ENCODE data around the gene CABP2.
A peak's percentile ranks its signal among the peaks of the same experiment; 100 is the strongest.

CABP2 gene

DNA sequence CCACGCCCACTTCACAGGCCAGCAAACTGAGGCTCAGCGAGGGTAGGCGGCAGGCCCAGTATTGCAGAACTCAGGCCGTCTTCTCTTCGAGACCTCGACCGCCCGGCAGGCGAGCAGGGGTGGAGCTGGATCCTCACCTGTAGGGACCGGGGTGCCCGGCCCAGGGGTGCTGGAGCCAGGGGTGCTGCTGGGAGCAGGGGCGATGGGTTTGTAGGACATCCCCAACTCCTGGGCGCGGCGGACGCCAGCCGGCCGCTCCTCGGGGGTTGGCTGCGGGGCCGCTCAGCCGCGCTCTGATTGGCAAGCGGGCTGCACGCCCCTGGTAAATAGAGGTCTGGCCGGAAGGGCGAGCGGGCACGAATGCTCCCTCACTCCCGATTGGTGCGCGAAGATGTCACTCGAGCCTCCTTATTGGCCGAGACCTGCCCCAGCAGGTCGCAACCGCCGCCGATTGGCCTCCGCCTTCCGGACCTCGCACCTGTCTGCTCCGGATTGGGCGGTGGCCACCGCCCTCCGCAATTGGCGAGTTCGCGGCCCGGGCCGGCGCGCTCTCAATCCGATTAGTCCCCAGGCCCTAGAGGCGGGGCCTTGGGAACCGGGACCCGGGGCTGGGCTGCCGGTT, 15.3 kb downstream of the CABP2 start, which contains the start of gene CDK2AP2:
TSS of gene CDK2AP2 (minus strand) at position 299 of the 622 bp plus-strand sequence. CDS start at position 219, 80 bp downstream.
- peak; percentile 98 for DNase-seq (ENCODE audit: low spot score)

DNA sequence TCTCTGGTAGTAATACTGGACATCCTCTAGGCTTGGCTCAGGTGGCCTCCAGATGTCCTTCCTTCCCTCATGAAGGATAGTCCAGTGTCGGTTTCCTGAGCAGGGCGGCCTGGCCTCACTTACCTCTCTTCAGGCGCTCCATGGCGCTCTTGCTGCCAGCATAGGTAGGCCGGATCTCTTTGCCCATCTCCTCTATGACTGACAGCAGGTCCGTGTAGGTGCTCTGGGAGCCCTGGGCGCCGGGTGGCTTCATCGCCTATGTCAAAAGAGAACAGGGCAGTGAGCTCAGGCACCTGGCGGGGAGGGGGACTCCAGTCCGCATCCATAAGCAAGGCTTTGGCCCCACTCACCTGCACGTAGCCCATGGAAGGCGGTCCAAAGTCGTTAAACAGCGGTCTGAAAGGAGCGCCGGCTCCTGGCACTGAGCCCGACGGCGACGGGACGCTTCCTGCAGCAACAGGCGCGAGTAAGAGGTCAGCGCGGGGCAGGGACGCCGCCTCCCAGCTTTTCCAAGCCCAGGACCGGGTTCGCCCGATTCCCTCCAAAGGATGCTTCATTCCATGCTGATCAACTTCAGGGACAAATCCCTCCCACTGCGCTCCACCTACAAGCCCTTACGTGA, 15.9 kb downstream of the CABP2 start:
- no peak for DNase-seq (ENCODE audit: low spot score)

DNA sequence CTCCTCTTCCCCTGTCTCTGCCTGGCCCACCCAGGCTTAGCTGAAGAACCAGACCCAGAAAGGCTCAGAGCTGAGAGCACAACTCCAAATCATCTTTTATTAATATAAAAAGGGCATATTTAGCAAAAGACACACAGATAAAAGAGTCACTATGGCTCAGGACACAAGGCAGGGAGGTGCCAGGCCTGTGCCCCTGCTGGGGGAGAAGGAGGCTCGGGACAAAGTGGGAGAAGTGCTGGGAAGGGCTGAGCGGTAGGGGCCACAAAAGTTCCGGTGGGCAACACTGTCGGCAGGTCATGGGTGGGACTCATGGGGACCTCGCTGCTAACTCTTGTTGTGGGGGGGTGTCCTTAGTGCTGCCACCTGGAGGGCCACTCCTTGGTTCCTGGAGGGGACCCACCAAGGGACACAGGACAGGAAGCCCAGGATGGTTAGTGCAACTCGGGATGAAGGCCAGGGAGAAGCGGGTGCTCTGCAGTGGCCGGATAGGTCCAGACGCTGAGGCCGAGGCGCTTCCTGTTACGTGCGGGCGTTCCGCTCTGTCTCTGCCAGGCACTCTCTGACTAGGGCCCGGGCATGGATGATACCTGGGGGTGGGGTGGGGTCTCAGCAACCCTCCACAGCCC, 16.7 kb downstream of the CABP2 start:
- DNase-seq (ENCODE audit: low spot score): no peak

DNA sequence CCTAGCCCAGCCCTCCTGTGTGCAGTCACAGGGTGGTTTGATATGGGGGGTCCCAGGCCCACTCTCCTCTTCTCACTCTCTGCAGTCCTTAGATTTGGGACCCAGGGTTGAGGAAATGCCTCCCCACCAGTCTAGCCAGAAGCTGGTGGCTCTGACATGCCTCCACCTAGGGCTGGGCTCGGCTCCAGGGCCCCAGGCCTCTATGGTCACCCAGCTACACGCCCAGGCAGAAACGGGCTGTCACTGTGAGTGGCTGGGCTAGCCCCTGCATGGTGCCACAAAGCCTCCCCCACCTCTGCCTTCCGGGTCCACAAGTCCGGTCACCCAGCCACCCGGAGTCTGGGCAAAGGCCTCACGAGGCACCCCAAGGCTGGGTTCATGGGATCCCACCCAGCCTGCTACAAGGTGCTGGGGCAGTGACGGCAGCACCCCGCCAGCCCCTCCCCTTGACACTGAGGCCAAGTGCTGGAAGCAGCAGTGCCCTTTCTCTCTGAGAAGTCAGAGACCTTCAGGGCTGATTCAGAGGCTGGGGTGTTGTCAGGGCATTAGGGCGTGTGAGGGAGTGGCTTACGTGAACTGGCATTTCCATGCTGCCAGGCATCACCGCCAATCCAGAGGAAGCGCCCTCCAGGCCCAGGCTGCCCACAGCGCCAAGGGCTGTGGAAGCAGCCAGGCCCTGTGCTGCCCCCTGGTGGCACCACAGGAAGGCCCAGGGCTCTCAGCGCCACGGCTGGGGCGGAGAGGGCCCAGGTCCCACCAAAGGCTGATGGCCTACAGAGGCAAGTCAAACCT, 17.4 kb downstream of the CABP2 start:
- peak; percentile 85 for DNase-seq (ENCODE audit: low spot score)

- no peak for DNase-seq (ENCODE audit: low spot score)
Measured at GRCh38 chr11:67504950-67505581, 18.2 kb downstream of the CABP2 start, which contains the start of gene PITPNM1. Gene PITPNM1 (minus strand): TSS chr11:67505363. CDS start chr11:67504180, 1,183 bp downstream.

DNA sequence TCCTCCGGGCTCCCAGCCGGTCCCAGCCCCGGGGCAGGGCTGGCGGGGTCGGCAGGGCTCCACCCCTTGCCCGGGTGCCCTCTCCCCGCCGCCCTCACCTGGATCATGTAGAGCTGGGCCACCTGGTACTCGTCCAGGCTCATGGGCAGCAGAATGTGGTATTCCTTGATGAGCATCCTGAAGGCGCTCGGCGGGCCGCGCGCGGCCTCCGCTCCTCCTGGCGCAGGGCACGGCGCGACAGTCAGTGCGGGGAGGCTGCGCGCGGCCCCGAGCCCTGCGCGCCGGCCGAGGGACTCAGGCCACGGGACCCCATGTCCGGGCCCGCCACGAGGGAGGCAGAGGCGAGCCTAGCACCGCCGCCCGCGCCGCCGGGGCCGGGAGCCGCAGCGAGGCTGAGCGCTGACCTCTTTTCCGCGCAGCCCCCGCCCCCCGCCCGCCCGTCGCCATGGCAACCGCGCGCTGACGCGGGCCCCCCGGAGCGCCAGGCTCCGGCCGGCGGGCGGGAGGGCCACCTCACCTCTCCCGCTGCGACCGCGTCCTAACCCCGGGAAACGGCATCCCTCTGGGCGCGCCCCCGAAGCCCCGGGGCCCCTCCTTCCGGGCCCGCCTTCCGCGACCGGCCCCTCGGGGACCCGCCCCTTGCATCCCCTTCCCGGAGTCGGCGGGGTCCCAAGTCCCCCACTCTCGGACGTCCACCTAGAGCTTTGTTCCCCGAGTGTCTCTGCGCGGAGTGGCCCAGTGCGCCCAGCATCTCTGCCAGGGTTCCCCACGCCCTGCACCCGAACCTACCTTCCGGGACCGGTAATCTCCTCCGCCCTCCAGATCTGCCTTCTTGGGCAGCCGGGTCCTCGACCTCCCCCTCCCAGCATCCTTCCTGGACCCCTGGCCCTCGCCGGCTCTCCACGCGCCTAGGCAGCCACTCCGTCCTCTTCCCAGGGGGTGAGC, 19.0 kb downstream of the CABP2 start:
- no peak for DNase-seq (ENCODE audit: low spot score)

DNA sequence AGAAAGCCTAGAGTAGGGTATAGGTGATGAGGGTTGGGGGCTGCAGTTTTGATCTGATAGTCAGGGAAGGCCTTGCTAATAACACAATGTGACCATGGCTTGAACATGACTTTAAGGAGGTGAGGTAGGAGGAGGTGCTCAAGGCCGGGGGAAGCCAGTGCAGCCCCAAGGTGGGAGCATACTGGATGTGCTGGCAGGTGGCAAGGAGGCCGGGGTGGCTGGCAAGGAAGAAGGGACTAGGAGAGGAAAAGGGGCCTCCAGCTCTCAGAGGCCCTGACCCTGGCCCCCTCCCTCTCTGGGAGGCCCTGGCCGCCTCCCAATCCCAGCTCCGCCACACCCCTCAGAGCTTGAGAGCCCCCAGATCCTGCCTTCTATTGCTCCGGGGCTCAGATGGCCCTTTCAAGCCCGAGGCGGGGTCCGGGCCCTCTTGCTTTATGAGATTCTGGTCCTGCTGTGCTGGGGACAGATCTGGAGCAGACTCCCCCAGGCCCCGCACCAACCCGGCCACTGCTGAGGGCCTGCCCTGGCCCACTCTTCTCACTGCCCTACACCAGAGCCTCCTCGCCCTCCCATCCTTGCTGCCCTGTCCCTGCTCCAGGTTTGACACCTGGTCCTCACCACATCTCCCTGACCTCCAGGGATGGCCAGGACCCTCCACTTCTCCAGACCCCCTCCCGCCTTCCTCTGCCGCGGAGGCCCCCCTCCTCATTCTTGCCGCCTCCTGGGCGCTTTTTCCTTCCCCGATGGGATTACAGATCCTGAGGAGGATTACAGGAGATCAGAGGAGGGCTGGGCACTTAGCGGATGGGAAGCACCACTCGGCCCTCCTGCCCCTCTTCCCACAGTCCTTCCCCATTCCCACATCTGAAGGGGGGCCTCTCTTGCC, 19.9 kb downstream of the CABP2 start:
- DNase-seq (ENCODE audit: low spot score): peak; percentile 73

DNA sequence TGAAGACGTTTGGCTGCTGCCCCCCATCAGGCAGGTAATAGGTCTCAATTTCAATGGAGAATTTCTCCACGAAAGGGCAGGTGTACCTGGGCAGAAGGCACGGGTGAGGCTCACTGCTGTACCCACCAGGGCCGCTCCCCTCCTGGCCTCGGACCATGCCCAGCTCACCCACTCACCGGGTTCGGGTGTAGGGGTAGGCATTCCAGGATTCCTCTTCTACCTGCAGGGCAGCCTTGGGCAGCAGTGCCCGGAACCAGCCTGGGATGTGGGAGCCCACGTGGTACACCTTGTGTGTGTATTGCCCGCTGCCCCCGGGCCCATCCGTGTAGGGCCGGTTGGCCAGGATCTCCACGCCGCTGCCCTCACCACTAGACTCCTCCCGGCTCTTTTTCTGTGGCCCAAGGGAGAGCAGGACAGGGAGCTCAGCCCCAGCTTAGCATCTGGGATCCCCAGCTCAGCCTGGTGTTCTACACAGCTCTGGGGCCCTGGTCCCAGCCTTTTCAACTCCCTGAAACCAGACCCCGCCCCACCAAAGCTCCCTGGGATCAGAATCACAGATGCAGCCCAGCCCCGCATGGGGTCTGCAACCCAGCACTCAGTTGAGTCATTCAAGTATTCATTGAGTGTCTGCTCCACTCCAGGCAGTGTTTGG, 20.8 kb downstream of the CABP2 start:
- no peak for DNase-seq (ENCODE audit: low spot score)

DNA sequence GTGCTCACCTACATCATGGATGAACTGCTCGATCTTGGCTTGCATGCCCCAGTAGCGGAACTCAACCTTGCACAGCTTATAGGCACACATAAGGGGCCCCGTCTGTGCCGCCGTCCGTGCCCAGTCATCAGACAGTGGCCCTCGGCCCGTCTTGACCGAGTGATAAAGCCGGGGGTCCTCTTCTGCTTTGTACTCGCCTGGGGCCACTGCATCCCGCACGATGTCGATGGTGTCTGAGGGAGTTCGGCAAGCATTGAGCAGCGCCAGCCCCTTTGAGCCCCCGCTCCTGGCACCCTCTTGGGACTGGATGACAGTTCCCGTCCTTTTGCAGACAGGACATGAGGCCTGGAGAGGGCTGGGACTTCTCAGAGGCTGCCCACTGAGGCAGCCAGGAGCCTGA, 21.4 kb downstream of the CABP2 start:
- DNase-seq (ENCODE audit: low spot score): no peak

DNA sequence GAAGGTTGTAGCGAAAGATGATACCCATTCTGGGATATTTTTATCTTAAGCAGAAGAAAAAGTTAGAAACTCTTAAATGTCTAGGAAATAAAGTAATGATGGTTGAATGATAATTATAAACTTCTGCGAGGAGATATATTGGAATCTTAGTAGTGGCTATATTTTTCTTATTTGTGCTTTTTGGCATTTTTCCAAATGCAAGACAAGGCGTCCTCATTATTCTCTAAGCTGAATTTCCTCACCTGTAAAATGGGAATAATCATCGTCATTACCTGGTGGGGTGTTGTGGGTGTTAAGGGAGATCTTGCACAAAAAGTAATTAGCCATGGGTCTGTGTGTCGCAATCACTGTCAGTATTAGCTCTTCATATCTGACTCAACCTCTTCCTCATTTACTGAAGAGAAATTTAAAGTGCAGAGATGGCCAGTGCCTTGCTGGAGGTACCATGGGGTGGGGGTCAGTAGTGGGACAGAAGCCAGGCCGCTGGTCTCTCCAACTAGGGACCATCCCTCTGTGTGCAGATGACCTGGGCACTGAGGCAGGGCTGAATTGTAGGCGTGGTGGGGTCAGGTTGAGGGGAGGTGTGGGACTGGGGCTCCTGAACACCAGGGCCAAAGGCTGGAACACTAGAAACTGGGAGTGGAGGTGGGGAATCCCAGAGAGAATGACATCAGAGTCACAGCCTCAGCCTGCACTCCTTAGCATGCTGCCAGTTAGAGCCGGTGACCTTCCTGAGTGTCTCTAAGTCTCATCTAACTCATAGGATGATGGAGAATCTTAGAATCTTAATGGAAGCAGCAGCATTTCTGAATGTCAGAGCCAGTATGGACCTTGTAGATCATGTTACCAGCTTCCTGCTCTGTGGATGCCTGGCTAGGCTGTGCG, 22.2 kb downstream of the CABP2 start:
- no peak for DNase-seq (ENCODE audit: low spot score)

DNA sequence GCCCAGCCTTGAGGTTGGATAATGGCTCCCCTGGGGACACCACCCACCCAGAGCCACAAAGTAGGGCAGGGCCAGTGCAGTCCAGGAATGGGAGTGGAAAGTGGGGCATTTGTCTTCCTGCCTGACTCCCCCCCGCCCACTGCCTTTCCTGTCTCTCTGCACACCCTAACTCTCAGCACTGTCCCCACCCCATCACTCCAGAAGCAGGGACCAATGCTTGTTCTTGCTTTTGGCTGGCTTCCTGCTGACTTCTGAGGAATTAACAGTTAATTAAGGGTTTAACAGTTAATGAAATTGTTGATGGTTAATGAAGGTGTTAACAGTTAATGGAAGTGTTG, 22.8 kb downstream of the CABP2 start:
- peak; percentile 57 for DNase-seq (ENCODE audit: low spot score)

DNA sequence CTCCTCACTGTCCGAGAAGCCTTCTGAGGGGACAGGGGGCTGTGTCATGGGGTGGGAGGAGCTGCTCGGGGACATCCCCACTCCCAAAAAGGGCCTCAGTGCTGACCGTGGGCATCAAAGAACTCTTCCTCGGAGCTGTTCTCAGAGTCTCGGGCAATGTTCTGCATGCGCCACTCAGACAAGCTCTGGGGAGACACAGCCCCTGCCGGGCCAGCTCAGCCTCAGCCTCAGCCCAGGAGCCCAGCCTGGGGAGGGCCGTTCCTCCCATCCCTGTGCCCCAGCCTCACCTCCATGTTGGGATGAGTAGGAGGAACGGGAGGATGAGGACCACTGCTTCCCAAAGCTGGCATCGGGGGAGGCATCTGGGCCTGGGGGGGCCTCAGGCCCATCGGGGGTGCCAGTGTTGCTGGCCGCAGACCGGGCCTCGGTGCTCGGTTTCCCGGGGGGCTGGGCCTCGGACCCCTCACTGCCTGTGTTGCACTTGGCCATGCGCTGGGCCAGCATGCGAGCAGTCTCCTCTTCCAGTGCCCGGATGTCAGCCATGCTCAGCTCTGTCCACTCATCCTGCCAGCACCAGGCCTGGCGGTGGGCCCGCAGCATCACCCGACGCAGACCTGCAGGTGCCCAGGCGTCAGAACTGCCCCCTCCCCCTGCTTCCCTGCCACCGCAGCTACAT, 23.3 kb downstream of the CABP2 start:
- DNase-seq (ENCODE audit: low spot score): no peak

GRCh38 chr11:67498544-67498972, 24.7 kb downstream of the CABP2 start:
- peak; percentile 27 for DNase-seq (ENCODE audit: low spot score)

DNA sequence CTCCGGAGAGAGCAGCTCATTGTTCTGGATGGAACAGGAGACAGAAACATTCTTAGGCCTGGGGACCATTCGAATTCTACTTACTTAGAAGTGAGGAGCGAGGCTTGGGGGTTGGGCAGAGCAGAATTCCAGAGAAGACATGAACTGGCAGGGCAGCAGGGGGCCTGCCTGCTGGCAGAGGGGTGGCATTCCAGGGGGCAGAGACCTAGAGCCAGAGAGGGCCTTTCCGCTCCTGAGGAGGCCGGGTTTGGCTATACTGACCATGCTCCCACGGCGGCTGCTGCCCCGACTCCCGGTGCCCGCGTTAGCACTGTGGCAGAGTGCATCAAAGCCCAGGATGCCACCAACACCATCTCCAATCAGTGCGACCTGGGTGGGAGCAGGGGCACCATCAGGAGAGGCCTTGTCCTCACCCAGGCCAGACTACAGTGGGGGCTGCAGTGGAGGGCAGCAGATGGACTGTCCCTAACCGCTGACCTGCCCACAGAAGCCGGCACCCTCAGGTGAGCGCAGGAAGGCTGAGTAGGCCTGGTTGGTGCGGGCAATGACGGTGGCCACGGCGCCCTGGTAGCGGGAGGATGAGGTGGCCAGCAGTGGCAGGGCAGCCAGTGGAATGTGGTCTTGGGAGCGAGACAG, 25.5 kb downstream of the CABP2 start:
- DNase-seq (ENCODE audit: low spot score): peak; percentile 22

- DNase-seq (ENCODE audit: low spot score): peak; percentile 20
Measured at GRCh38 chr11:67496113-67496512, 27.1 kb downstream of the CABP2 start.

DNA sequence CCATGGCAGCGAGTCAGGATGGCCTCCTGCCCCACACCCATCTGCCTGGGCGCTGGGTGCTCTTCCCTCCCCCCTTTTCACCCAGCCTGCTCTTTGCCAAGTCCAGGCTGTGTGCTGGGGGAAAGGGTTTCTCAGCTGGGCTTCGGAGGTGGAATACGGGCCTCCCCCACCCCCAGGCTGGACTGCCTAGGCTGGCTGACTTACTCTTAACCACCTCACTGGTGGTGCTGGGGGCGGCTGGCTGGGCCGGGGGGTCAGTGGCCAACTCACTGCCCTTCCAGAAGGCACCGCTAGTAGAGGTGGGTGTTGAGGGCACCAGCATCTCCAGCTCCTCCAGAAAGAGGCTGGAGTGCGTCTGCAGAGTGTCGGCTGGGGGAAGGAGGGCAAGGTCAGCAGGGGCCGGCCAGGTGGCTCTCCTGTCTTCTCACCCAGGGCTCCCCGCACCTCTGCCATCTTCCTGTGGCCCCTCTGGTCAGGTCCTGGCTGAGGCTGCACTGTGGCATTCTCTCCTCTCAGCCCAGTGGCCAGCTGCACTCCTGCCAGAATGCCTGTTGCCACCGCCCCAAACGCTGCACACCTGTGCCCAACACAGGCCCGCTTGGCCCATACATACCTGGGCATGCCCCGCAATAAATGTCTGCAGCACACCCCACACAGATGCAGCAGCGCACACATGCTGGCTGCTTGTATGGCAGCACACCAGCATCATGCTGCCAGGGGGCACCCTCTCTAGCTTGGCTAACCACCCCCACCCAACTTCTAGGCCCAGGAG, 27.8 kb downstream of the CABP2 start:
- DNase-seq (ENCODE audit: low spot score): peak; percentile 28

Data from D341Med (cell line).